HG02884 (cell line): ENCODE measurements around the gene TACO1.

Experiments used
- ATAC-seq: cut with Tn5 transposase; IDR thresholded peaks from one replicate; pipeline ENCODE4 v1.9.1; 2021; ENCODE audit warnings: mild to moderate bottlenecking, moderate library complexity; ENCODE audit not compliant: unreplicated experiment

Gene TACO1

GRCh38 chr17:63635787-63636186, 35.1 kb downstream of the TACO1 start:
- ATAC-seq = no peak

GRCh38 chr17:63639125-63639524, 38.4 kb downstream of the TACO1 start:
- ATAC-seq = no peak

GRCh38 chr17:63640038-63640437, 39.3 kb downstream of the TACO1 start:
- ATAC-seq = no peak

GRCh38 chr17:63641692-63642448, 41.2 kb downstream of the TACO1 start:
- no peak for ATAC-seq

- ATAC-seq = no peak
Measured at GRCh38 chr17:63644846-63645245, 44.2 kb downstream of the TACO1 start.

- ATAC-seq = peak; percentile 52
Measured at GRCh38 chr17:63645775-63646487, 45.2 kb downstream of the TACO1 start.

- peak; percentile 76 for ATAC-seq
Measured at GRCh38 chr17:63646488-63646806, 45.8 kb downstream of the TACO1 start.

GRCh38 chr17:63647065-63647725, 46.5 kb downstream of the TACO1 start:
- no peak for ATAC-seq

- no peak for ATAC-seq
Measured at GRCh38 chr17:63647936-63648335, 47.2 kb downstream of the TACO1 start.

- no peak for ATAC-seq
Measured at GRCh38 chr17:63649813-63650212, 49.1 kb downstream of the TACO1 start.

- ATAC-seq = no peak
Measured at GRCh38 chr17:63652106-63652505, 51.4 kb downstream of the TACO1 start.

- ATAC-seq = no peak
Measured at GRCh38 chr17:63653050-63653449, 52.4 kb downstream of the TACO1 start.

GRCh38 chr17:63657786-63658185, 57.1 kb downstream of the TACO1 start:
- no peak for ATAC-seq
